Islet precursor cell (in vitro differentiated cells): ENCODE measurements around the gene RAB28.
A peak's percentile ranks its signal among the peaks of the same experiment; 100 is the strongest.
"Not testable (repeated sequence)": the region's sequence is repeated elsewhere in the genome, so short reads cannot be mapped to it uniquely, and the experiment has no call there.

ENCODE experiments used
- DNase-seq: peaks from one replicate; pipeline ENCODE4 v3.0.0-alpha.2; 2018

The RAB28 gene

DNA sequence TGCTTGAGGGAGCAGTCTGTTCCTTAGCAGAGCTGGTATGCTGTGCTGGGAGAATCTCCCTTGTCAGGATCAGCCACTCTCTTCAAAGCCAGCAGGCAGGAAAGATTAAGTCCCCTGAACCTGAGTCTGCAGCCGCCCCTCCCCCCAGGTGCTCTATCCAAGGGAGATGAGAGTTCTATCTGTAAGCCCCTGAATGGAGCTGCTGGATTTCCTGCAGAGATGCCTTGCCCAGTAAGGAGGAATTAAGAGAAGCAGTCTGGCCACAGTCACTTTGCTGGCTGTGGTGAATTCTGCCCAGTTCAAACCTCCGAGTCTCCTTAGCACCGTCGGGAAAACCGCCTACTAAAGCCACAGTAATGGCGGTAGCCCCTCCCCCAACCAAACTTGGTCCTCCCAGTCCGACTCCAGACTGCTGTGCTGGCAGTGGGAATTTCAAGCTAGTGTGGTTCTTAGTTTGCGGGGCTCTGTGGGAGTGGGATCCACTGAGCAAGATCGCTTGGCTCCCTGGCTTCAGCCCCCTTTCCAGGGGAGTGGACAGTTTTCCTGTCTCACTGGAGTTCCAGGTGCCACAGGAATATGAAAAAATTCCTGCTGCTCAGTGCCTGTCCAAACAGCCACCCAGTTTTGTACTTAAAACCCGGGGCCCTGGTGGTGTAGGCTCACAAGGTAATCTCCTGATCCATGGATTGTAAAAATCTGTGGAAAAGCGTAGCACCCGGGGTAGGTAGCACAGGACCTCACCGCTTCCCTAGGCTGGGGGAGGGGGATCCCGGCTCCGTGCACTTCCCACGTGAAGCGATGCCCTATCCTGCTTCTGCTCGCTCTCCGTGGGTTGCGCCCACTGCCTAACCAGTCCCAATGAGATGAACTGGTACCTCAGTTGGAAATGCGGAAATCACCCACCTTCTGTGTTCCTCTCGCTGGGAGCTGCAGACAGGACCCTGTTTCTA, 38.0 kb downstream of the RAB28 start:
- DNase-seq: peak; percentile 86

DNA sequence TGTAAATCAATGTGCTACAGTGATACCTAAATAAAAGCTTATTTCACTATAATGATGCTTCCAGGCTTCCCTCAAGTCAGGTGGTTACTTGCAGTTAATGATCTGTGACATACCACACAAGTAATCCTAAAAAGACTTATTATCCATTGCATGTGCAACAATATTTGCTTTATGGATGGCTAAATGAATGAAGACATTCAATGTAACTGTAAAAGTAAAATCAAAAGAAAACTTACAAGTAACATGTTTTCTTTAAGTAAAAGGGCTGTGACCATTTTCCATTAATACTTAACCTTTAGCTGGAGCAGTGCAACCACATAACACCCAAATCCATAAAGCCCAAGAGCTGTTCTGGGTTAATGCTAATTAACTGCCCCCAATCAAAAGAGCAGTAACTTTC, 42.6 kb downstream of the RAB28 start:
- no peak for DNase-seq

DNA sequence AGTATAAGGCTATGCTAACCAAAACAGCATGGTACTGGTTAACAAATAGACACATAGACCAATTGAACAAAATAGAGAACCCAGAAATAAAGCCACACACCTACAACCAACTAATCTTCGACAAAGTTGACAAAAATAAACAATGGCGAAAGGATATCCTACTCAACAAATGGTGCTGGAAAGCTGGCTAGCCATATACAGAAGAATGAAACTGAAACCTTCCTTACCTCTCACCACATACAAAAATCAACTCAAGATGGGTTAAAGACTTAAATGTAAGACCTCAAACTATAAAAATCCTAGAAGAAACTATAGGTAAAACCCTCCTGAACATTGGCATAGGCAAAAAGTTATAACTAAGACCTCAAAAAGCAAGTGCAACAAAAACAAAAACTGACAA, 47.2 kb downstream of the RAB28 start:
- DNase-seq: no peak

DNA sequence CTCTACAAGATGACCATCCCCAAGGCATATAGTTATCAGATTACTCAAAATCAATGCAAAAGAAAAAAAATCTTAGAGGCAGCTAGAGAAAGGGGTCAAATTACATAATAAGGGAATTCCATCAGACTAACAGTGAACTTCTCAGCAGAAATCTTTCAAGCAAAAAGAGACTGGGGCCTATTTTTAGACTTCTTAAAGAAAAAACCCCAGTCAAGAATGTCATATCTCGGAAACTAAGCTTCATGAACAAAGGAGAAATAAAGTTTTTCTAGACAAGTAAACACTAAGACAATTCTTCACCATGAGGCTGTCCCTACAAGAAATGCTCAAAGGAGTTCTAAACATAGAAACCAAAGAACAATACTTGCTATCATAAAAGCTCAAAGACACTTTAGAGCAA, 51.7 kb downstream of the RAB28 start:
- DNase-seq: no peak

DNA sequence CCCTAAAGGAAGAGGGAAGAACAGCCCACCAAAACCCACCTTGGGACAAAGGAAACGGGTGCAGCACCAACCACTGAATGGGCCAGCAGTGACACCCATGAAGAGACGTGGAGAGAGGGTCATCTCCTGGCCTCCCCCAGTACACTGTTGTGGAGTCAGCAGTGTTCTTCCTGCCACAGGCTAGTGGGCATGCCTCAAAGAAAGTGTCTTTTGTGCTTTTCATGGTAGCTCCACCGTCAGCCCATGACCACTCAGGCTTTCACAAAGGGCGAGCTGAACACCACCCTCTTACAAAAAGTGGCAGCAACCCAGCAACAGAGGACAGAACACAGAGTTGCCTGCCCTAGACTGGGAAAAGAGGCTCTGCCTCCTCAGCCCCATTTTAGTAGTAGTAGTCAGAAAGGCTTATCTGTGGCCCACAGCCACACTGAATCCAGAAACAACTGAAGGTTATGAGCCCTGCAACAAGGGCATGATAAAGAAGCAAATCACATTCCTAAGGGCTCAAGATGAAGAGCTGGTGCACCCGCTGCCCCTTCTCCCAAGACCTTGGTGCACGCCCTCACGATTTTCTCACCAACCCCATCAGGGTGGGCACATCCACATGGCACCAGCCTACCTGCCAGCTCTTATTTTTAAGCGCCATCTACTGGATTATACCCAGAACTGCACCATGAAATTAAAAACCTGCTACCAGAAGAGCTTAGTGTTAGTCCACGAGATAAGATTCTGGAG, 53.1 kb downstream of the RAB28 start:
- DNase-seq: no peak

DNA sequence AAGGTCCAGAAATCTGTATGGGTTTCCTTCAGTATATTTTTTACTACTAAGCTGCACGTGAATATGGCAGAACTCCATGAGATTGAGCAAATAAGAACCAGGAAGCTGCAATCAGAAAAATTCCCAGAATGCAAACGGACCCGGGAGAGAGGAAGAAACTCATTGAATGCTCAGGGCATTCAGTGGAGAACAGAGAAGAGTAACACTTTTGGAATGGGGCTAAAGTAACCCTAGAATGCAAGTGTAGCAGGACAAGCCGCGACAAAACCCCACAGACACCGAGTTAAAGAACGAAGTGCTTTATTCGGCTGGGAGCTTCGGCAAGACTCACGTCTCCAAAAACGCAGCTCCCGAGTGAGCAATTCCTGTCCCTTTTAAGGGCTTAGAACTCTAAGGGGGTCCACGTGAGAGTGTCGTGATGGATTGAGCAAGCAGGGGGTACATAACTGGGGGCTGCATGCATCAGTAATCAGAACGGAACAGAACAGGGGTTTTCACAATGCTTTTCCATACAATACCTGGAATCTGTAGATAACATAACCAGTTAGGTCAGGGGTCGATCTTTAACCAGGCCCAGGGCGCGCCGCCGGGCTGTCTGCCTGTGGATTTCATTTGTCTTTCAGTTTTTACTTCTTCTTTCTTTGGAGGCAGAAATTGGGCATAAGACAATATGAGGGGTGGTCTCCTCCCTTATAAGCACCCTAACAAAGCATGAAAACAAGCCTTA, 56.4 kb downstream of the RAB28 start:
- DNase-seq: no peak

DNA sequence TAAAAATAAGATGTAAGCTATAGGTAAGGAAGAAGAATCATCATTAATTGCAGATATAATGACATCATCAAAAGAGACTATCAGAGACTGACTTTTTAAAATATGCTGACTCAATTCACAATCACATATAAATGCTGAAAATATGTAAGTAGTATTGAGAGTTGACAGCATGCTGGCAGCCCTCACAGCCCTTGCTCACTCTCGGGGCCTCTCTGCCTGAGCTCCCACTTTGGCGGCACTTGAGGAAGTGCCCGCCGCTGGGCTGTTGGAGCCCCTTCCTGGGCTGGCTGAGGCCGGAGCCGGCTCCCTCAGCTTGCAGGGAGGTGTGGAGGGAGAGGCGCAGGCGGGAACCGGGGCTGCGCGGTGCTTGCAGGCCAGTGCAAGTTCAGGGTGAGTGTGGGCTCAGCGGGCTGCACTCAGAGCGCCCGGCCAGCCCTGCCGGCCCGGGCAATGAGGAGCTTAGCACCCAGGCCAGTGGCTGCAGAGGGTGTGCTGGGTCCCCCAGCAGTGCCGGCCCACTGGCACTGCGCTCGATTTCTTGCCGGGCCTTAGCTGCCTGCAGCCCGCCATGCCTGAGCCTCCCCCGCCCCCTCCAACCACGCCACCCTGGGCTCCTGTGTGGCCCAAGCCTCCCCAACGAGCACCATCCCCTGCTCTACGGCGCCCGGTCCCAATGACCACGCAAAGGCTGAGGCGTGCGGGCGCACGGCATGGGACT, 68.9 kb downstream of the RAB28 start:
- DNase-seq: no peak

DNA sequence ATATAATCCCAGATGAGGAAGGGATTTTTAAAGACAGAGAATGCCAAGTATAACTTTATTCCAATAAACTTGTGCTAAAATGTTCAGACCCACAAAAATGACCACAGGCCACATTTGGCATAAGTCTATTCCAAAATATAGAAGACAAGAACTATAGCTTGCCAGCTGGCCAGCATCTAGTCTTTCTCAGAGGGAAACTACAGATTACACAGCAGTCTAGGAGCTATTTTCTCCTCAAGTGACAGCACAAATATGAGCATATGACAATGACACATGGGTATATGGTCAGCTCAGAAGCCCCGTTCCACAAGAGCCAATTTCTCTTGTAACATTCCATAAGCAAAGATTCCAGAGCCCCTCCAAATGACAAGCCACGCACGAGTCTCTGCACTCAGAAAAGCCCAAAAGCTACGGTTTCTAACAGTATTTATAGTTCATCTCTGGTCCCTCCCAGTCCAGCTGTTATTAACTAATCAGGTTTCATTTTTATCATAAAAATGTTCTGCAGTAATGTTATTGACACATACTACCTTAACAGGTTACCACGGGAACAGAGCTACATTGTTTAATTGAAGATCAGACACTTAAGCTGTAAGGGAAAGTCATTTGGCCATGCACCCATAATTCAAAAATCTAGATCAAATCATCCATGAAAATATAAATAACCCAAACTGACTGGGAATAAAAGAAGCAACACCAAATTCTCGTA, 70.3 kb downstream of the RAB28 start:
- no peak for DNase-seq

DNA sequence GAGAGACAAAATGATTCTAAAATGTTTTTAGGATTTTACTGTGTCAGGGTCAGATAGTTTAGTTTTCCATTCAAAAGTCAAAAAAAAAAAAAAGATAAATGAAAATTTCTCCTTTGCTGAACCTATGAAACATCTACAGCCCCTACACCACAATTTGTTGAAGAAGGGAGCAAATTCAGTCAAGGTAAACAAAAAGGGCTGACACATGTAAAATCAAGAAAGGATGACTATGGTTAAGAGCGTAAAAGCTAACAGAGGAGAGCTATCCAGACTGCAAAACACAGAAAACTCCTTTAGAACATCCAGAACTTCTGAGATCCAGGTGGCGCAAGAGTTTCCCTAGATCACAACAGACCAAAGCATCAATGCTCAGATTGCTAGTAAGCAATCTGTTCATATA, 72.2 kb downstream of the RAB28 start:
- DNase-seq: no peak

DNA sequence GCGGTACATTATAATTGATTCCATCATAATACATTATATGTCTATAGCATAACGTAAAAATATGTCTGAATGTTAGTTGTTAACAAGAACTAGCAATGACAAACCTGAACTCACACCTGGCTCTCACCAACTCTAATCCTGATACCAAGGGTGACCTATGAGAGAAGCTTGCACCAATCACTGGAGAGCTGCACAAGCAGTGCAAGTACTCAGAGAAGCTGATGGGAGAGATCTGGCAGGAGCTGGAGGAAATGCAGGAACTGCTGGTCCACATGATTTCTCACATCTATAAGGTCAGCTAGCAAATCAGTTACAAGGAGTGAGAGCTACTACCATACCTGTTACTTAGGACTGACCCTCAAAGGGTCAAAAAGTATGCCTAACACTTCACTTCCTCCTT, 74.8 kb downstream of the RAB28 start:
- DNase-seq: no peak

DNA sequence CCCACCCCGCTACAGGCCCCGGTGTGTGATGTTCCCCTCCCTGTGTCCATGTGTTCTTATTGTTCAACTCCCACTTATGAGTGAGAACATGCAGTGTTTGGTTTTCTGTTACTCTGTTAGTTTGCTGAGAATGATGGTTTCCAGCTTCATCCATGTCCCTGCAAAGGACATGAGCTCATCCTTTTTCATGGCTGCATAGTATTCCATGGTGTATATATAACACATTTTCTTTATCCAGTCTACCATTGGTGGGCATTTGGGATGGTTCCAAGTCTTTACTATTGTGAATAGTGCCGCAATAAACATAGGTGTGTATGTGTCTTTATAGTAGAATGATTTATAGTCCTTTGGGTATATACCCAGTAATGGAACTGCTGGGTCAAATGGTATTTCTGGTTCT, 78.0 kb downstream of the RAB28 start:
- not testable (repeated sequence) for DNase-seq

DNA sequence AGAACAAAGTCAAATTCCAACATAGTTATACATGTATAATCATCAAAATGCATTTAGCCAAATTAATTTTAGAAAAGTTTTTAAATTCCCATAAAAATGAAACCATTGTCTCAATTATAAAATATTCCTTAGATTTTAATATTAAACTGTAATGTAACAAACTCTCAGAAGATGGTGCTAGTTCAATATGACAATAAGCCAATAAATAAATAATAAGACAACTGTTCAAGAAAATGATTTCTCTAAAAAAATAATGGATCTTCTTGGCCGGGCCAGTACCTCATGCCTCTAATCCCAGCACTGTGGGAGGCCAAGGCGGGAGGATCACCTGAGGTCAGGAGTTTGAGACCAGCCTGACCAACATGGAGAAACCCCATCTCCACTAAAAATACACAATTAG, 80.3 kb downstream of the RAB28 start:
- DNase-seq: no peak

DNA sequence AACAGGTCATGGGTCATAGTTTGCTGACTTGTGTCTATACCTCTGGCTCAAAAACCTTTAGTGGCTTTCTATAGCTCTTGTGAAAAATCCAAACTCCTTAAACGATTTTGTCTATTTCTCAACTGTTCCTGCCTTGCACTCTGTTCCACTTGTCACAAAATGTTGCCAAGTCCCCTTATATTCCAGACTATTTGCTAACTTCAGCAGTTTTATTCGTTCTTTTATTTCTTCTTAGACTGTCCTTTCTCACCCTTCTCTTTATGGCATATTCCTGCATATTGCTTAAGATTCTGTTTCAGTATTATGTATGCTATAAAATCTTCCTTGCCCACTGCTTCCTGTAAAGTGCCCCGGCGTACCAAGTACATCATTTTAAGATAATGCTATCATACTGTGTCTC, 80.8 kb downstream of the RAB28 start:
- DNase-seq: no peak

DNA sequence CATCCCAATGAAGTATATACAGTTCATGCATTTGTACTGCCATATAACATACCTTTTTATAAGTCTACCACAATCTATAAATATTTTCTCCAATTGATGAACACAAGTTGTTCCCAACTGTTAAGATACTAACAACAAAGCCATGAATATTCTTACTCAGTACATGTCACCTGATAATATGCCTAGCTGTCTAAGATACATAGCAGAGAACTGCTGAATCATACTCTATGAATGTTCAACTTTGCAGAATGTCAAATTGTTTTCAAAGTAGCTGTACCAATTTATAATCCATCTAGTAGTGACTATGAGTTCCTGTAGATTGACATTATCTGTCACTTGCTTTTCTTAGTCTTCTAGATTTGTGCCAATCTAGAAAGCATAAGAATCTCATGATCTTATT, 84.9 kb downstream of the RAB28 start:
- no peak for DNase-seq

DNA sequence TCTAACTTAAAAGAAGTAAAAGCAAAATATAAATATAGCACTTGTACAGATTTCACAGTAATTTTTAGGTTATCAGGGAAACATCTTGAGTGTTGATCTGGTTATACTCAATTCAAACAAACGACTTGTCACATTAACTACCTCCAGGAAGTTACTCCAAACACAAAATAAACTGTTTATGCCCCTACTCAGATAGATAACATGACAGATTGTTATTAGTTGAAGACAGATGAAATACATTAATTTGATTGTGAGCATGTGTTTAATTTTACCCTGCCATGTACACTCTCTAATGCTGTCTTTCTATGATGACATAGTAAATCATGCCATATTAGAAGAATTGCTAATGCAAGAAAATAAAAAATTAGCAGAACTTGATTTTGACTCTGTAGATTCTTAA, 88.0 kb downstream of the RAB28 start:
- no peak for DNase-seq

DNA sequence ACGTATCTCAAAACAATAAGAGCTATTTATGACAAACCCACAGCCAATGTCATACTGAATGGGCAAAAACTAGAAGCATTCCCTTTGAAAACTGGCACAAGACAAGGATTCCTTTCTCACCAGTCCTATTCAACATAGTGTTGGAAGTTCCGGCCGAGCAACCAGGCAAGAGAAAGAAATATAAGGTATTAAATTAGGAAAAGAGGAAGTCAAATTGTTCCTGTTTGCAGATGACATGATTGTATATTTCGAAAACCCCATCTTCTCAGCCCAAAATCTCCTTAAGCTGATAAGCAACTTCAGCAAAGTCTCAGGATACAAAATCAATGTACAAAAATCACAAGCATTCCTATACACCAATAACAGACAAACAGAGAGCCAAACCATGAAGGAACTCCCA, 94.2 kb downstream of the RAB28 start:
- DNase-seq: not testable (repeated sequence)

DNA sequence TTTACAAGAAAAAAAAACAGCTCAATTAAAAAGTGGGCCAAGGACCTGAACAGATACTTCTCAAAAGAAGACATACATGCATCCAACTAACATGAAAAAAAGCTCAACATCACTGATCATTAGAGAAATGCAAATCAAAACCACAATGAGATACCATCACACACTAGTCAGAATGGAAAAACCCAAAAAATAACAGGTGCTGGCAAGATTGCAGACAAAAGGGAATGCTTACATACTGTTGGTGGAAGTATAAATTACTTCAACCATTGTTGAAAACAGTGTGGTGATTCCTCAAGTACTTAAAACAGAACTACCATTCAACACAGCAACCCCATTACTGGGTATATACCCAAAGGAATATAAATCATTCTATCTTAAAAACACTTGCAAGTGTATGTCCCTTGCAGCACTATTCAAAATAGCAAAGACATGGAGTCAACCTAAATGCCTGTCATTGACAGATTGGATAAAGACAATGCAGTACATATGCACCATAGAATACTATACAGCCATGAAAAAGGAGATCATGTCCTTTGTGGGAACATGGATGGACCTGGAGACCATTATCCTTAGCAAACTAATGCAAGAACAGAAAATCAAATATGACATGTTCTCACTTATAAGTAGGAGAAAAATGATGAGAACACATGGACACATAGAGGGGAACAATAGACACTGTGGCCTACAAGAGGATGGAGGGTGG, 97.6 kb downstream of the RAB28 start:
- DNase-seq: no peak

DNA sequence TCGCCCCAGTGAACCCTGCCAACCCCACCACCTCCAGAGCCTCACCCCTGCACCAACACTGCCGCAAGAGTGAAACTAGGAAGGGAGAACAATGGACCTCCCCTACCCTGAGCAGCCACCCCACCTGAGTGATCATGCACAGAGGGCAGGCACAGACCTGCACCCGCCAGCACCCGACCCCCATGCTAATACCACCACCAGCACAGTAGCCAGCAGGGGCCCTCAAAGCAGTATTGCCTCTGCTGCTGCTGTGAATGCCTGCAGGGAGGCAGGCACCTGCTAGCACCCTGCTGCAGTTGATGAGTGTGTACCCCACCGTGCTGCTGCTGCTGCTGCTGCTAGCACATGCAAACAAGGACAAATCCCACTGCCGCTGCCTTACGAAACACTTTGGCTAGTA, 100.1 kb downstream of the RAB28 start:
- DNase-seq: no peak

DNA sequence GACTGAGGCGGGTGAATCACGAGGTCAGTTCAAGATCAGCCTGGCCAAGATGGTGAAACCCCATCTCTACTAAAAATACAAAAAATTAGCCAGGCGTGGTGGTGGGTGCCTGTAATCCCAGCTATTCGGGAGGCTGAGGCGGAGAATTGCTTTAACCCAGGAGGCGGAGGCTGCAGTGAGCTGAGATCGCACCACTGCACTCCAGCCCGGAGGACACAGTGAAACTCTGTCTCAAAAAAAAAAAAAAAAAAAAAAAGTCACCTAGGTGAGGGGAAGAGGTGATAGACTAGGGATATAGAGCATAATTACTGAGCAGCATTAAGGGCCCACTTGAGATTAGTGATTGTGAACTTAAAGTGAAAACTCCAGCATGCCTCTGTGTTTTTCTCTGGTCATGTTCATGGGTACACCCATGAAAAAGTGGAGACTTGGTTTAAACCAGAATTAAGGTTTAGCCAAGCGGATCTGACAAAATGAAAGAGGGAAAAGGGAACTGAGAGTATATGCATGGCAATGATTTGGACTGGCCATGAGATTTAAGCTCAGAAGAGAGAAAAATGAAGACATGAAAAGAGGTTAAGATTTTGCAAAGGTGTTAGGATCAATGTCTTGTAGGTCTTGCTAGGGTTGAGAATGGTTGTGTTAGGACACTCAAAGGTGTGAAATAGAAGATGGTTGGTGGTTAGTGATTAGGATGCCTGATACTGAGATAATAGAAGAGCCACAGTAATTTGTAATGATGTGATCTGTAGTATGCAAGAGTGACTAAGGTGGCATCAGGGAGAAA, 105.0 kb downstream of the RAB28 start:
- DNase-seq: no peak

DNA sequence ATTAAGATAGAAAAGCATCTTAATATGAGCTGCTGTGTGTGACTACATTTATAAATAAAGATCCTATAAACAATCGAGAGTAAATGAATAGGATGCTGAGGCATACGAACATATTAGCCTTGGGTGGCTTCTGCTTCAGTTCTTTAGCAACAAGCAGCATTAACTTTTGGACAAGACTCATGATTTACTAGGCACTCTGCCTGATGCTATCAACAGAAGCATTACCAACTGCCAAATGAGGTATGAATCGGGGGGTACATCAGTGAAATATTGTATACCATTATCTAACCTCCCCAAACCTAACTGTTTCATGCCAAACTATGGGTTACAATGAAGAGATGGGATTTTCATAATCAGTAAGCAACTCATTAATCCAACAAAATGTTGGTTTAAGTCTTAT, 113.1 kb downstream of the RAB28 start:
- DNase-seq: no peak

DNA sequence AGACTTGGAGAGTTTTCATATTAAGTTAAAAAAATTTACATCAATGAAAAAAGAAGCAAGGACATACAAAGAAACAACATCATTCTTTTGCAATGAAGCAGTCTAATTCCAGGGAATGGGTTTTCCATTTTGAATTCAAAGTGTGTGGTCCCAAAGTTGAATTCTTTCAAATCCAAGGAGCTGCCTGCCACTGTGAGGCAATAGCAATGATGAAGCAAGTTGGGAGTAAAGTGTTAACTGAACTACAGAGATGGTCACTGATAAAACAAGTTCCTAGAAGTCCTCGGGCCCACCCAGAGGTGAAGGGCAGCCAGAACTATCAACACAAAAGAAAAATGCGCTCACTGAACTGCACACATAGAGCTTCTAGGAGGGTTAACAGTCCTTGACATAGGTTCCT, 115.9 kb downstream of the RAB28 start:
- no peak for DNase-seq
